H9 (cell line): ENCODE results near the gene SMARCC2. TPM values are rescaled to one million over a fixed set of nuclear protein-coding genes. Genes with fewer than 3 reads are reported as not detected.
A peak's percentile ranks its signal among the peaks of the same experiment; 100 is the strongest.

Experiments
- DNase-seq: peaks from one replicate; pipeline ENCODE4 v3.0.0-alpha.2; 2017
- H2AFZ ChIP-seq: one replicate; pipeline ENCODE4 v1.6.1; 2013; ENCODE audit warnings: mild to moderate bottlenecking, low read length, control low read depth, moderate library complexity
- H2AK5ac ChIP-seq: 2 replicates; pipeline ENCODE4 v1.6.1; 2013; ENCODE audit warnings: low read length, control low read depth, mixed read lengths; ENCODE audit not compliant: insufficient read length
- H2BK120ac ChIP-seq: one replicate; pipeline ENCODE4 v1.6.1; 2013; ENCODE audit warnings: low read depth, mild to moderate bottlenecking, low read length, control low read depth, inconsistent platforms; ENCODE audit not compliant: poor library complexity, severe bottlenecking
- H2BK12ac ChIP-seq: 2 replicates; pipeline ENCODE4 v1.6.1; 2013; ENCODE audit warnings: low read length, control low read depth, mixed read lengths, low read depth; ENCODE audit not compliant: insufficient read length
- H2BK15ac ChIP-seq: 2 replicates; pipeline ENCODE4 v1.6.1; 2013; ENCODE audit warnings: low read depth, low read length, control low read depth
- H2BK20ac ChIP-seq: one replicate; pipeline ENCODE4 v1.6.1; 2013; ENCODE audit warnings: low read depth, mild to moderate bottlenecking, low read length, control low read depth, inconsistent platforms; ENCODE audit not compliant: poor library complexity, severe bottlenecking
- H2BK5ac ChIP-seq: 2 replicates; pipeline ENCODE4 v1.6.1; 2013; ENCODE audit warnings: low read length, control low read depth, mixed read lengths; ENCODE audit not compliant: insufficient read length
- H3K14ac ChIP-seq: 2 replicates; pipeline ENCODE4 v1.6.1; 2013; ENCODE audit warnings: low read length, control low read depth; ENCODE audit not compliant: insufficient read depth
- H3K18ac ChIP-seq: 2 replicates; pipeline ENCODE4 v1.6.1; 2013; ENCODE audit warnings: low read depth, mild to moderate bottlenecking, mixed read lengths, low read length, control low read depth; ENCODE audit not compliant: insufficient read length
- H3K23ac ChIP-seq: 2 replicates; pipeline ENCODE4 v1.6.1; 2013; ENCODE audit warnings: low read length, control low read depth, mixed read lengths, low read depth; ENCODE audit not compliant: insufficient read length
- H3K23me2 ChIP-seq: 2 replicates; pipeline ENCODE4 v1.6.1; 2013; ENCODE audit warnings: low read depth, mild to moderate bottlenecking, mixed read lengths, low read length, control low read depth; ENCODE audit not compliant: insufficient read length, poor library complexity, severe bottlenecking
- H3K27ac ChIP-seq: 2 replicates; pipeline ENCODE4 v1.5.1; 2013; ENCODE audit warnings: low read length, control low read depth, mixed read lengths, low read depth; ENCODE audit not compliant: insufficient read length
- H3K27me3 ChIP-seq: 2 replicates; pipeline ENCODE4 v1.6.1; 2013; ENCODE audit warnings: low read length, control low read depth, inconsistent platforms; ENCODE audit not compliant: insufficient read depth
- H3K4ac ChIP-seq: 2 replicates; pipeline ENCODE4 v1.6.1; 2013; ENCODE audit warnings: low read depth, mild to moderate bottlenecking, control low read depth, inconsistent platforms, low read length, moderate library complexity
- H3K4me1 ChIP-seq: 2 replicates; pipeline ENCODE4 v1.6.1; 2013; ENCODE audit warnings: low read length, control low read depth, inconsistent platforms; ENCODE audit not compliant: insufficient read depth
- H3K4me2 ChIP-seq: 2 replicates; pipeline ENCODE4 v1.6.1; 2013; ENCODE audit warnings: low read length, control low read depth, mixed read lengths; ENCODE audit not compliant: insufficient read length, insufficient read depth
- H3K56ac ChIP-seq: 2 replicates; pipeline ENCODE4 v1.6.1; 2013; ENCODE audit warnings: low read depth, mild to moderate bottlenecking, mixed read lengths, low read length, control low read depth; ENCODE audit not compliant: insufficient read length
- H3K79me1 ChIP-seq: 2 replicates; pipeline ENCODE4 v1.6.1; 2013; ENCODE audit warnings: low read depth, mild to moderate bottlenecking, moderate library complexity, low read length, control low read depth, inconsistent platforms; ENCODE audit not compliant: insufficient read depth, poor library complexity, severe bottlenecking
- H3K79me2 ChIP-seq: 2 replicates; pipeline ENCODE4 v1.6.1; 2013; ENCODE audit warnings: low read length, control low read depth, inconsistent platforms; ENCODE audit not compliant: insufficient read depth
- H3K9ac ChIP-seq: 2 replicates; pipeline ENCODE4 v1.6.1; 2013; ENCODE audit warnings: low read length, control low read depth, mixed read lengths; ENCODE audit not compliant: insufficient read length; ENCODE audit errors: extremely low read depth
- H3K9me3 ChIP-seq: one replicate; pipeline ENCODE4 v1.6.1; 2013; ENCODE audit warnings: low read depth, low read length, inconsistent platforms; ENCODE audit not compliant: control insufficient read depth
- H3T11ph ChIP-seq: one replicate; pipeline ENCODE4 v1.6.1; 2013; ENCODE audit warnings: mild to moderate bottlenecking, low read length, control low read depth, inconsistent platforms
- H4K20me1 ChIP-seq: one replicate; pipeline ENCODE4 v1.6.1; 2013; ENCODE audit not compliant: control insufficient read depth, insufficient read length, insufficient read depth
- H4K5ac ChIP-seq: 2 replicates; pipeline ENCODE4 v1.6.1; 2013; ENCODE audit warnings: low read depth, mild to moderate bottlenecking, mixed read lengths, low read length, control low read depth; ENCODE audit not compliant: insufficient read length
- H4K8ac ChIP-seq: replicated peaks from 2 replicates; pipeline ENCODE4 v1.6.1; 2013; ENCODE audit warnings: low read length, control low read depth, mixed read lengths, low read depth; ENCODE audit not compliant: insufficient read length
- H4K91ac ChIP-seq: 2 replicates; pipeline ENCODE4 v1.6.1; 2013; ENCODE audit warnings: low read depth, mild to moderate bottlenecking, moderate library complexity, mixed read lengths, low read length, control low read depth; ENCODE audit not compliant: insufficient read length
- H3K27ac Mint-ChIP-seq, 3 experiments: 2 replicates in 2 of 3; 3 replicates in 1 of 3; pipeline ENCODE4 v1.8.0; 2020 to 2021; ENCODE audit warnings: mixed read lengths in 3 of 3, mild to moderate bottlenecking in 1 of 3, moderate library complexity in 1 of 3
- H3K27me3 Mint-ChIP-seq: 2 replicates; pipeline ENCODE4 v1.8.0; 2021; ENCODE audit warnings: low read depth, mild to moderate bottlenecking, moderate library complexity, mixed read lengths
- H3K36me3 Mint-ChIP-seq, 3 experiments: 2 replicates in 2 of 3; 3 replicates in 1 of 3; pipeline ENCODE4 v1.8.0; 2020 to 2021; ENCODE audit warnings: low read depth in 3 of 3, mixed read lengths in 3 of 3; ENCODE audit not compliant: insufficient read depth in 1 of 3
- H3K4me1 Mint-ChIP-seq, 2 experiments: 2 replicates each; pipeline ENCODE4 v1.8.0; 2020; ENCODE audit warnings: mixed read lengths in 2 of 2
- H3K4me3 Mint-ChIP-seq, 2 experiments: 2 replicates in 1 of 2; 3 replicates in 1 of 2; pipeline ENCODE4 v1.8.0; 2020 to 2021; ENCODE audit warnings: mild to moderate bottlenecking in 2 of 2, mixed read lengths in 2 of 2, moderate library complexity in 1 of 2
- H3K9me3 Mint-ChIP-seq, 2 experiments: 2 replicates in 1 of 2; 3 replicates in 1 of 2; pipeline ENCODE4 v1.8.0; 2020; ENCODE audit warnings: mild to moderate bottlenecking in 2 of 2, mixed read lengths in 2 of 2, moderate library complexity in 1 of 2
- WGBS: extraction: QIAGEN DNeasy Blood & Tissue Kit; methylation state at CpG from one replicate; pipeline ENCODE4 v1.1.7; 2013; ENCODE audit warnings: missing lambda C conversion rate, low lambda C conversion rate, mixed read lengths; ENCODE audit not compliant: insufficient read length; ENCODE audit errors: extremely low coverage; 5-methylcytosine and 5-hydroxymethylcytosine counted together
- total RNA-seq: library from RNA; stranded (reverse); gene quantifications from 2 replicates; pipeline ENCODE4 v1.2.1, GENCODE V29; 2021
- TF ChIP-seq, protein P1 (sequence below): fragments of 200-600 bp; sonication (generic); conservative IDR thresholded peaks from 3 replicates; pipeline ENCODE4 v1.8.0; 2021; ENCODE audit warnings: antibody characterized with exemption, mild to moderate bottlenecking

The SMARCC2 gene
- total RNA-seq, 1 experiment from 2014 or later, result 86.9 TPM

DNA sequence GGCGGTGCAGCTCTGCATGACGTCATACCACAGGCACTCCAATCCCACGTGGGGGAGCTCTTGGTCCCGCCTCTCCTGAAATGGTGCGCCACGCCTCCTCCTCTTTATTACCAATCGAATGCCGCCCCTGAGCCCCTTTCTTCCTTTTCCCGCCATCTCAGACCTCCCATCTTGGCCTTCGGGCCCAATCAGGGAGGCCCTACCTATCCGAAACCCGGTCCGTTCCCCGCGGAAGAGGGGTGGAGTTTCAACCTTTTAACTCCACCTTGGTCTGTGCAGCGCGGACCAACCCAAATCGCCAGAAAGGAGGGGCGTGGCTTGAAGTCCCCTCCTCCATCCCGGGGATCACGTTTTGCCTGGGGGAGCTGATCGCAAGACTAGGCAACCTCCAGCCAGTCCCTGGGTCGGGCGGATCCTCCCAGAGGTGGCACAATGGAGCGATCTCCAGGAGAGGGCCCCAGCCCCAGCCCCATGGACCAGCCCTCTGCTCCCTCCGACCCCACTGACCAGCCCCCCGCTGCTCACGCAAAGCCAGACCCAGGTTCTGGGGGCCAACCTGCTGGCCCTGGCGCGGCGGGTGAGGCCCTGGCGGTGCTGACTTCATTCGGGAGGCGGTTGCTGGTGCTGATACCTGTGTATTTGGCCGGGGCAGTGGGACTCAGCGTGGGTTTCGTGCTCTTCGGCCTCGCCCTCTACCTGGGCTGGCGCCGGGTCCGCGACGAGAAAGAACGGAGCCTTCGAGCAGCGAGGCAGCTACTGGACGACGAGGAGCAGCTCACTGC lies 61.2 kb downstream of the SMARCC2 start, which contains the start of gene ESYT1:
ESYT1 (plus strand) TSS at position 380 of the 782 bp plus-strand sequence; CDS start at position 433, 53 bp downstream.
- no peak within 1 kb of the TSS for H2BK20ac ChIP-seq
- H3K23ac ChIP-seq, result no peak within 1 kb of the TSS
- no peaks in the 10 kb centered on the region for H3K79me2 ChIP-seq
- no peak within 1 kb of the TSS for H2AK5ac ChIP-seq
- H4K5ac ChIP-seq, result no peak within 1 kb of the TSS
- peak within 1 kb of the TSS; percentile 42 for H3K27ac ChIP-seq
- no peak within 1 kb of the TSS for H3K4ac ChIP-seq
- H3K18ac ChIP-seq, result peak within 1 kb of the TSS; percentile 74
- peak within 1 kb of the TSS; percentile 84 for H3K9ac ChIP-seq
- H3K9me3 ChIP-seq, result no peaks in the 10 kb centered on the region
- no peaks in the 10 kb centered on the region; a peak in 1 of 5 replicates for H3K9me3 Mint-ChIP-seq
- H4K91ac ChIP-seq, result no peak within 1 kb of the TSS
- peaks cover 28 to 34% (median 30%) of the 10 kb centered on the region in 3 experiments for H3K36me3 Mint-ChIP-seq
- H3K4me1 Mint-ChIP-seq, result peaks cover 26 to 27% of the 10 kb centered on the region in 2 experiments
- H4K8ac ChIP-seq, result no peak within 1 kb of the TSS
- no peaks in the 10 kb centered on the region for H3K4me1 ChIP-seq
- H4K20me1 ChIP-seq, result no peaks in the 10 kb centered on the region
- H3K27me3 ChIP-seq, result no peaks in the 10 kb centered on the region
- TF ChIP-seq, protein P1, sequence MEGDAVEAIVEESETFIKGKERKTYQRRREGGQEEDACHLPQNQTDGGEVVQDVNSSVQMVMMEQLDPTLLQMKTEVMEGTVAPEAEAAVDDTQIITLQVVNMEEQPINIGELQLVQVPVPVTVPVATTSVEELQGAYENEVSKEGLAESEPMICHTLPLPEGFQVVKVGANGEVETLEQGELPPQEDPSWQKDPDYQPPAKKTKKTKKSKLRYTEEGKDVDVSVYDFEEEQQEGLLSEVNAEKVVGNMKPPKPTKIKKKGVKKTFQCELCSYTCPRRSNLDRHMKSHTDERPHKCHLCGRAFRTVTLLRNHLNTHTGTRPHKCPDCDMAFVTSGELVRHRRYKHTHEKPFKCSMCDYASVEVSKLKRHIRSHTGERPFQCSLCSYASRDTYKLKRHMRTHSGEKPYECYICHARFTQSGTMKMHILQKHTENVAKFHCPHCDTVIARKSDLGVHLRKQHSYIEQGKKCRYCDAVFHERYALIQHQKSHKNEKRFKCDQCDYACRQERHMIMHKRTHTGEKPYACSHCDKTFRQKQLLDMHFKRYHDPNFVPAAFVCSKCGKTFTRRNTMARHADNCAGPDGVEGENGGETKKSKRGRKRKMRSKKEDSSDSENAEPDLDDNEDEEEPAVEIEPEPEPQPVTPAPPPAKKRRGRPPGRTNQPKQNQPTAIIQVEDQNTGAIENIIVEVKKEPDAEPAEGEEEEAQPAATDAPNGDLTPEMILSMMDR, result no peak
- no peaks in the 10 kb centered on the region for H3K79me1 ChIP-seq
- H3K27ac Mint-ChIP-seq, result peak within 1 kb of the TSS; percentile 99
- no peak within 1 kb of the TSS for H2BK12ac ChIP-seq
- H2BK120ac ChIP-seq, result no peak within 1 kb of the TSS
- H3T11ph ChIP-seq, result peak within 1 kb of the TSS; percentile 38
- no peak within 1 kb of the TSS for H2BK15ac ChIP-seq
- H3K23me2 ChIP-seq, result peaks cover 17% of the 10 kb centered on the region
- peak; percentile 100 for DNase-seq
- H3K14ac ChIP-seq, result peak within 1 kb of the TSS; percentile 87
- H3K56ac ChIP-seq, result no peak within 1 kb of the TSS
- peak within 1 kb of the TSS; percentile 88 to 98 for H3K4me3 Mint-ChIP-seq
- H3K4me2 ChIP-seq, result peak within 1 kb of the TSS; percentile 100
- H2AFZ ChIP-seq, result no peak within 1 kb of the TSS
- no peaks in the 10 kb centered on the region for H3K27me3 Mint-ChIP-seq
- H2BK5ac ChIP-seq, result no peak within 1 kb of the TSS
- WGBS, result no CpG with 5 or more reads among the region's 49 CpGs
